CD4-positive, alpha-beta memory T cell (primary cell): ENCODE measurements around the gene ACBD4. TPM values are rescaled to one million over a fixed set of nuclear protein-coding genes. Genes with fewer than 3 reads are reported as not detected.

ENCODE experiments used
- CTCF ChIA-PET: fragments of 350-600 bp; sonication (Branson Sonifier 250); formaldehyde crosslinking; loops from one replicate; lab custom pipeline; 2021; ENCODE audit warnings: inconsistent platforms; ENCODE audit not compliant: partially characterized antibody; lab: Charles Lee
- POLR2A ChIA-PET: fragments of 350-600 bp; sonication (Branson Sonifier 250); formaldehyde crosslinking; loops from one replicate; lab custom pipeline; 2021; ENCODE audit not compliant: partially characterized antibody; lab: Charles Lee
- DNase-seq, 5 donors: peaks; one replicate each; pipeline versions ENCODE4 v3.0.0 to v3.0.0-alpha.2; 2020 to 2022; ENCODE audit warnings: mixed read lengths in 1 of 5
- H3K27ac ChIP-seq: one replicate; pipeline ENCODE4 v1.7.0; 2013; ENCODE audit warnings: low read depth, low read length
- H3K27me3 ChIP-seq: 2 replicates; pipeline ENCODE4 v1.7.0; 2013; ENCODE audit warnings: mild to moderate bottlenecking, low read length, moderate library complexity; ENCODE audit not compliant: insufficient read depth
- H3K36me3 ChIP-seq: 2 replicates; pipeline ENCODE4 v1.7.0; 2013; ENCODE audit warnings: mild to moderate bottlenecking, low read length, moderate library complexity; ENCODE audit not compliant: insufficient read depth
- H3K4me1 ChIP-seq: 2 replicates; pipeline ENCODE4 v1.7.0; 2013; ENCODE audit warnings: mild to moderate bottlenecking, low read length, moderate library complexity; ENCODE audit not compliant: insufficient read depth
- H3K4me3 ChIP-seq, 2 donors: one replicate each; pipeline ENCODE4 v1.7.0; 2013; ENCODE audit warnings: low read length in 2 of 2, mild to moderate bottlenecking in 1 of 2
- H3K9me3 ChIP-seq, 2 donors: one replicate each; pipeline ENCODE4 v1.7.0; 2013; ENCODE audit warnings: low read length in 2 of 2, control low read depth in 1 of 2; ENCODE audit not compliant: control insufficient read depth in 1 of 2
- H3K27ac Mint-ChIP-seq, 7 donors: one replicate each; pipeline ENCODE4 v1.8.0; 2020 to 2021; ENCODE audit warnings: mixed read lengths in 7 of 7, mild to moderate bottlenecking in 6 of 7, inconsistent platforms in 3 of 7, moderate library complexity in 3 of 7
- H3K27me3 Mint-ChIP-seq, 2 donors: one replicate each; pipeline ENCODE4 v1.8.0; 2020 to 2021; ENCODE audit warnings: mixed read lengths in 2 of 2
- H3K36me3 Mint-ChIP-seq, 2 donors: one replicate each; pipeline ENCODE4 v1.8.0; 2020 to 2021; ENCODE audit warnings: mixed read lengths in 2 of 2, inconsistent platforms in 1 of 2, mild to moderate bottlenecking in 1 of 2
- H3K4me1 Mint-ChIP-seq, 4 donors: one replicate each; pipeline ENCODE4 v1.8.0; 2020 to 2021; ENCODE audit warnings: mixed read lengths in 4 of 4, mild to moderate bottlenecking in 1 of 4
- H3K4me3 Mint-ChIP-seq, 8 donors: one replicate each; pipeline ENCODE4 v1.8.0; 2020 to 2021; ENCODE audit warnings: mixed read lengths in 8 of 8, mild to moderate bottlenecking in 7 of 8, moderate library complexity in 6 of 8, inconsistent platforms in 3 of 8
- H3K9me3 Mint-ChIP-seq, 8 donors: one replicate each; pipeline ENCODE4 v1.8.0; 2020 to 2021; ENCODE audit warnings: mixed read lengths in 8 of 8, mild to moderate bottlenecking in 5 of 8, inconsistent platforms in 3 of 8, moderate library complexity in 1 of 8
- intact Hi-C: fragments of 100-400 bp; cut with micrococcal nuclease; formaldehyde crosslinking; loops from one replicate; pipeline ENCODE4 v1.15.1; 2023
- polyA plus RNA-seq, 2 donors: library from polyadenylated mRNA; unstranded; fragments of 300-500 nt; fragmentation: Illumina TruSeq; gene quantifications; one replicate each; pipeline ENCODE4 v1.2.3, GENCODE V29; 2021
- total RNA-seq, 2 experiments: library from RNA; stranded (reverse); gene quantifications; one replicate each; pipeline ENCODE4 v1.2.3, GENCODE V29; 2021

ACBD4 gene
- total and polyA plus RNA-seq, 4 experiments from 2014 or later = 10.3 to 48.1 (median 26.2) TPM

DNA sequence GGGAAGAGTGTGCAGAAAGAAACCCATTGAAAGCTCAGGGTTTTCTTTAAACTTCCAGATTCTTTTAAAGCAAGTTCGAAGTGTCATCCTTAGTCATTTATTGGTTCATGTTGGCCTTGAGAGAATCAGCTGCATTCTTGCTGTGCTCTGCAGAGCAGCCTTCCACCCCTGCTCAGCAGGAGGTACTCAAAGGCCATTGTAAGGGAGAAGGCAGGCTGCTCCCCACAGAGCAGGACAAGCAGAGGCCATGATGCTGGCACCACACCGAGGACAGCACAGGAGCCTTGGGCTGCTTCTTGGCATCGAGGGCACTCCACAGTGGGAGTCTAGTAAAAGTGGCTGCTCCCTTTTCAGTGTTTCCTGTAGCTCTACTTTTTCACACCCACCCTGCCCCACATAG is 44.8 kb upstream of the ACBD4 start:
- ChIA-PET POLR2A (interaction anchor here (0.5 kb wide), 1 partner anchor 941 kb away, joined by 3 read pairs; no protein-coding TSS in a partner anchor), CTCF (interaction anchor here (4.9 kb wide), 1 partner anchor 8 kb away, joined by 17 read pairs; no protein-coding TSS in a partner anchor)
- Mint-ChIP-seq H3K36me3 (peaks cover 57 to 73% of the 10 kb centered on the region in 2 donors), H3K27ac (no peak overlapping the region), H3K9me3 (no peaks in the 10 kb centered on the region), H3K4me3 (no peak overlapping the region), H3K27me3 (no peaks in the 10 kb centered on the region), H3K4me1 (peaks cover 0 to 3% (median 1%) of the 10 kb centered on the region in 4 donors)
- no peaks in the 10 kb centered on the region for H3K4me1 ChIP-seq
- H3K36me3 ChIP-seq = peaks cover 63% of the 10 kb centered on the region
- no peaks in the 10 kb centered on the region for H3K9me3 ChIP-seq
- H3K4me3 ChIP-seq = no peak overlapping the region
- no peak overlapping the region for H3K27ac ChIP-seq
- intact Hi-C loops = no loop called here
- DNase-seq = no peak
- H3K27me3 ChIP-seq = no peaks in the 10 kb centered on the region

DNA sequence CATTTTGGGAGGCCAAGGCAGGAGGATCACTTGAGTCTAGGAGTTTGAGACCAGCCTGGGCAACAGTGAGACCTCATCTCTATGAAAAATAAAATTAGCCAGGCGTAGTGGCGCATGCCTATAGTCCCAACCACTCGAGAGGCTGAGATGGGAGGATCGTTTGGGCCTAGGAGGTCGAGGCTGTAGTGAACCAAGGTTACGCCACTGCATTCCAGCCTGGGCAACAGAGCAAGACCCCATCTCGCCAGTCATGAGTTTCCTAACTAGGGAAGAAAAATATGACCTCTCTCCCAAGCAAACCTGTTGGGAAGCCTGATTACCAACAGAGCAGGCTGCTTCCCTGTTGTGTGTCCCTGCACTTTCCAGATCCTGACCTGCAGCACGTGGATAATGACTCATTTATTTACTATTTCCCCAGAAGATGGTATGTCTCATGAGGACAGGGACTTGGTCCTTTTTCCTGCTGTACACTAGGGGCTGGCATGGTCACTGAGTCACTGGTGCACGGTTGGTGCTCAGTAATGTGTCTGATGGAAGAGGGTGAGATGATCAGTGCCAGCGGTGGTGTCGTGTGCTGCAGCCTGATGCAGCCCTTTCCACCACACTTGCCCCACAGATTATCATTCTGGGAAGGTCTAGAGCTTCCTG is 43.6 kb upstream of the ACBD4 start:
- DNase-seq = no peak
- Mint-ChIP-seq H3K4me3 (no peak overlapping the region), H3K9me3 (no peaks in the 10 kb centered on the region), H3K4me1 (peaks cover 0 to 3% (median 1%) of the 10 kb centered on the region in 4 donors), H3K27ac (peak overlapping the region in 2 of 7 donors; percentile 22 to 67), H3K27me3 (no peaks in the 10 kb centered on the region), H3K36me3 (peaks cover 62 to 77% of the 10 kb centered on the region in 2 donors)
- H3K4me3 ChIP-seq = no peak overlapping the region
- intact Hi-C loops = no loop called here
- H3K27me3 ChIP-seq = no peaks in the 10 kb centered on the region
- ChIA-PET CTCF (interaction anchor here (4.9 kb wide), 1 partner anchor 7 kb away, joined by 17 read pairs; no protein-coding TSS in a partner anchor), POLR2A (no interaction called here)
- no peak overlapping the region for H3K27ac ChIP-seq
- H3K4me1 ChIP-seq = no peaks in the 10 kb centered on the region
- peaks cover 68% of the 10 kb centered on the region for H3K36me3 ChIP-seq
- no peaks in the 10 kb centered on the region for H3K9me3 ChIP-seq

DNA sequence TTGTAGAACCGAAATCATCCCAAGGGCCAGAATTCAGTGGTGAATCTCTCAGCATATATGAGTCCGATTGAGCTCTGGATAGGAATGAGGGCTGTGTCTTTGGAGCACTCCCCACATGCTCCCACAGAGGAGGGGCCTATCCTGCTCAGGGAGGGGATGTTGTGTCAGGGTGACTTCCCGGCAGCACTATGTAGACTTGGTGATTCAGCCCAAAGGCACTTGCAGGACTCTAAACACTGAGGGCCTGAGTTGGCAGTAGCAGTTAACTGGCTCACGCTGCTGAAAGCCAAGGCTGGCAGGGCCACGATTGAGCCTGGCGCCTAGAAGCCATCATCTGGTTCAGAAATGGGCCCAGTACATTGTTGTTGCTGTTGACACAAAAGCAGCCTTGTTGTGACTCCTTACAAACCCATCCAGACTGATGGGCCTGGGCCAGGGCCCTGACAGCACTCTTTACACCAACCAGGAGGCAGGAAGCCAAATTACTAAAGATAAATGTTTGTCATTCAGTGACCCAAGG is 42.5 kb upstream of the ACBD4 start:
- no peaks in the 10 kb centered on the region for H3K27me3 Mint-ChIP-seq
- no peaks in the 10 kb centered on the region for H3K9me3 Mint-ChIP-seq
- H3K4me3 ChIP-seq = no peak overlapping the region
- H3K4me1 ChIP-seq = no peaks in the 10 kb centered on the region
- CTCF ChIA-PET = no interaction called here
- intact Hi-C loops = no loop called here
- peaks cover 57 to 77% of the 10 kb centered on the region in 2 donors for H3K36me3 Mint-ChIP-seq
- POLR2A ChIA-PET = no interaction called here
- no peaks in the 10 kb centered on the region for H3K9me3 ChIP-seq
- DNase-seq = no peak
- peaks cover 0 to 3% (median 1%) of the 10 kb centered on the region in 4 donors for H3K4me1 Mint-ChIP-seq
- no peak overlapping the region for H3K4me3 Mint-ChIP-seq
- no peak overlapping the region for H3K27ac ChIP-seq
- no peaks in the 10 kb centered on the region for H3K27me3 ChIP-seq
- H3K27ac Mint-ChIP-seq = peak overlapping the region in 1 of 7 donors; percentile 48
- peaks cover 68% of the 10 kb centered on the region for H3K36me3 ChIP-seq

DNA sequence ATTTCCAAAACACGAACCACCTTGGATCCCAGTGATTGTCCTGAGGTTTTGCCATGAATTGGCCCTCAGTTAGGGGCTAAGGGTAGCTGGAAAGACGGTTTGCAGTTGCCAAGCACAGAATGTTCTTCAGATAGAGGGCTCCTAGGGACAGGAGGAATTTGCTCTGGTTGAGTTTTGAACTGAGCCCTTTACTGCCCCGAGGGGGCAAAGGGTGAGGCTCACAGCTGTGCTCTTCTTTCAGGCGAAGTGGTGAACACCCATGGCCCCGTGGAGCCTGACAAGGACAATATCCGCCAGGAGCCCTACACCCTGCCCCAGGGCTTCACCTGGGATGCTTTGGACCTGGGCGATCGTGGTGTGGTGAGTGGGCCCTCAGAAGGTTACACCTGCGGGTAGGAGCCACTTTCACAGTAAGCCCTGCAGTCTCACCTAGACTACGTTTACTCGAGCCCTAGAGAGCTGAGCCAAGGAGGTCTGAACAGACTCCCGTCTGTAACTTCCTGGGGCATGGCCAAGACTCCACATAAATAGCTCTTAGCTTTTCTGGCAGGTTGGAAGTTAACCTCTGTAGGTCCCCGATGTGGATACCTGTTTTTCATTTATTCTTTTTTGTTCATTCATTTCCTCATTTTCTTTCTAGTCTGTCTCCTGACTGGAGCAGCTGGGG is 41.9 kb upstream of the ACBD4 start:
- Mint-ChIP-seq H3K27ac (peak overlapping the region in 2 of 7 donors; percentile 37 to 48), H3K4me3 (no peak overlapping the region), H3K4me1 (peaks cover 0 to 3% (median 1%) of the 10 kb centered on the region in 4 donors), H3K9me3 (no peaks in the 10 kb centered on the region), H3K36me3 (peaks cover 60 to 78% of the 10 kb centered on the region in 2 donors), H3K27me3 (no peaks in the 10 kb centered on the region)
- intact Hi-C loops = no loop called here
- no peak overlapping the region for H3K4me3 ChIP-seq
- H3K9me3 ChIP-seq = no peaks in the 10 kb centered on the region
- ChIA-PET CTCF (no interaction called here), POLR2A (interaction anchor here (0.6 kb wide), 1 partner anchor 178 kb away, joined by 5 read pairs; no protein-coding TSS in a partner anchor)
- no peak for DNase-seq
- H3K4me1 ChIP-seq = no peaks in the 10 kb centered on the region
- H3K27ac ChIP-seq = no peak overlapping the region
- H3K27me3 ChIP-seq = no peaks in the 10 kb centered on the region
- peaks cover 71% of the 10 kb centered on the region for H3K36me3 ChIP-seq

DNA sequence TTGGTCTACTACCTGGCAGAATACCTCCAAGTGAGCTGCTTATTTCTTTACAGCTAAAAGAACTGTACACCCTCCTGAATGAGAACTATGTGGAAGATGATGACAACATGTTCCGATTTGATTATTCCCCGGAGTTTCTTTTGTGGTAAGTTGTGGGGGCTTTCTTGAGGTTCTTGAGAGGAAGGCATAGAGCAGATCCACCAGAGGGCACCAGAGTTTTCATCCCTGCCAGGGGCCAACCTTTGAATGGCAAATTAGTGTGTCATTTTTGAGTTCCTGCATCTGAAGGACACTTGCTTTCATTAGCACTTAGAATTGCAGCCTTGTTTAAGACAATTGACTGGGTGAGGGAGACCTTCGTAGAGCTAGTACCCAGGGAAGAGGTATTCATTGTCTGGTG is 39.3 kb upstream of the ACBD4 start:
- H3K36me3 Mint-ChIP-seq = peaks cover 58 to 75% of the 10 kb centered on the region in 2 donors
- POLR2A ChIA-PET = interaction anchor here (1.2 kb wide), 1 partner anchor 53 kb away, joined by 4 read pairs; the partner anchor contains the start of gene HEXIM1

DNA sequence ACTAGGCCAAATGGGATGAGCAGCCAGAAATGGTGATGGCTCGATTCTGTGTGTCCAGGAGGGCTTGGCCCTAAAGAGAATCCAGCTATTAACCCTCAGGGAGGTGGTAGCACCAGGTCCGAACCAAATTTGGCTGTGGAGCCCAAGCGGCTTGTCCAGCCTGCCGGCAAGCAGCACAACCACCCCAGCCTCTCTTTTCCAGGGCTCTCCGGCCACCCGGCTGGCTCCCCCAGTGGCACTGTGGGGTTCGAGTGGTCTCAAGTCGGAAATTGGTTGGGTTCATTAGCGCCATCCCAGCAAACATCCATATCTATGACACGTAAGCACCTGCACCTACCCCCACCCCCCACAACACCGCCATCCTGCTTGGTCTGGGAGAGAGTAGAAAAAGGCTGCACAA is 38.6 kb upstream of the ACBD4 start:
- Histone ChIP-seq H3K36me3 (peaks cover 66% of the 10 kb centered on the region), H3K9me3 (no peaks in the 10 kb centered on the region), H3K27me3 (no peaks in the 10 kb centered on the region), H3K4me1 (no peaks in the 10 kb centered on the region), H3K4me3 (no peak overlapping the region), H3K27ac (no peak overlapping the region)
- H3K4me3 Mint-ChIP-seq = no peak overlapping the region
- H3K27ac Mint-ChIP-seq = peak overlapping the region in 1 of 7 donors; percentile 21
- no peaks in the 10 kb centered on the region for H3K9me3 Mint-ChIP-seq
- H3K4me1 Mint-ChIP-seq = peaks cover 0 to 2% (median 0%) of the 10 kb centered on the region in 4 donors
- no peaks in the 10 kb centered on the region for H3K27me3 Mint-ChIP-seq
- intact Hi-C loops = loop anchor here (5.0 kb wide), 1 partner anchor 45 kb away; the partner anchor contains the start of gene DCAKD
- DNase-seq = no peak
- peaks cover 57 to 71% of the 10 kb centered on the region in 2 donors for H3K36me3 Mint-ChIP-seq
- CTCF ChIA-PET = interaction anchor here (0.9 to 4.3 kb wide), 5 partner anchors 15 to 178 kb away, joined by 3 to 40 read pairs (median 4); partner anchors contain the start of gene ACBD4
- POLR2A ChIA-PET = interaction anchor here (1.2 kb wide), 1 partner anchor 52 kb away, joined by 4 read pairs; the partner anchor contains the start of gene HEXIM1

More for the DNA sequence above, 39.3 kb upstream of the ACBD4 start:
- Histone ChIP-seq H3K27ac (no peak overlapping the region), H3K4me1 (no peaks in the 10 kb centered on the region), H3K9me3 (no peaks in the 10 kb centered on the region), H3K4me3 (no peak overlapping the region), H3K27me3 (no peaks in the 10 kb centered on the region), H3K36me3 (peaks cover 68% of the 10 kb centered on the region)
- CTCF ChIA-PET = interaction anchor here (0.9 to 4.3 kb wide), 6 partner anchors 14 to 318 kb away, joined by 3 to 40 read pairs (median 4); partner anchors contain the start of gene ACBD4
- intact Hi-C loops = loop anchor here (5.0 kb wide), 1 partner anchor 44 kb away; the partner anchor contains the start of gene DCAKD
- DNase-seq = no peak
- Mint-ChIP-seq H3K9me3 (no peaks in the 10 kb centered on the region), H3K27ac (peak overlapping the region in 3 of 7 donors; percentile 53 to 61 (median 61)), H3K27me3 (no peaks in the 10 kb centered on the region), H3K4me3 (no peak overlapping the region), H3K4me1 (peaks cover 0 to 2% (median 0%) of the 10 kb centered on the region in 4 donors)
